T-helper 2 cell treated with Interferon-gamma antibody and Interleukin-4, amounts not matched to agents 5 μg/mL and 100 μg/mL, for 36 hours (primary cell): Measurements from ENCODE around the gene ASXL2.

Experiments
- DNase-seq: peaks from one replicate; pipeline ENCODE4 v3.0.0; 2021; ENCODE audit warnings: low spot score
- H3K27ac Mint-ChIP-seq: one replicate; pipeline ENCODE4 v1.8.0; 2021; ENCODE audit warnings: mild to moderate bottlenecking, mixed read lengths
- H3K27me3 Mint-ChIP-seq: one replicate; pipeline ENCODE4 v1.8.0; 2021; ENCODE audit warnings: low read depth, mixed read lengths
- H3K36me3 Mint-ChIP-seq: one replicate; pipeline ENCODE4 v1.8.0; 2021; ENCODE audit warnings: low read depth, mixed read lengths
- H3K4me1 Mint-ChIP-seq: one replicate; pipeline ENCODE4 v1.8.0; 2021; ENCODE audit warnings: low read depth, mixed read lengths
- H3K4me3 Mint-ChIP-seq: one replicate; pipeline ENCODE4 v1.8.0; 2022; ENCODE audit warnings: mild to moderate bottlenecking, moderate library complexity, mixed read lengths
- H3K9me3 Mint-ChIP-seq: one replicate; pipeline ENCODE4 v1.8.0; 2021; ENCODE audit warnings: mixed read lengths

Gene ASXL2

GRCh38 chr2:25738383-25739343, 139.6 kb downstream of the ASXL2 start:
- H3K9me3 Mint-ChIP-seq: no peaks in the 10 kb centered on the region
- no peak for DNase-seq
- H3K4me1 Mint-ChIP-seq: peaks cover 18% of the 10 kb centered on the region
- H3K4me3 Mint-ChIP-seq: no peak overlapping the region
- no peaks in the 10 kb centered on the region for H3K27me3 Mint-ChIP-seq
- H3K36me3 Mint-ChIP-seq: peaks cover 40% of the 10 kb centered on the region
- no peak overlapping the region for H3K27ac Mint-ChIP-seq

GRCh38 chr2:25736899-25737515, 141.3 kb downstream of the ASXL2 start:
- H3K27me3 Mint-ChIP-seq: no peaks in the 10 kb centered on the region
- DNase-seq: no peak
- no peak overlapping the region for H3K4me3 Mint-ChIP-seq
- peaks cover 10% of the 10 kb centered on the region for H3K4me1 Mint-ChIP-seq
- no peak overlapping the region for H3K27ac Mint-ChIP-seq
- peaks cover 24% of the 10 kb centered on the region for H3K36me3 Mint-ChIP-seq
- no peaks in the 10 kb centered on the region for H3K9me3 Mint-ChIP-seq

DNA sequence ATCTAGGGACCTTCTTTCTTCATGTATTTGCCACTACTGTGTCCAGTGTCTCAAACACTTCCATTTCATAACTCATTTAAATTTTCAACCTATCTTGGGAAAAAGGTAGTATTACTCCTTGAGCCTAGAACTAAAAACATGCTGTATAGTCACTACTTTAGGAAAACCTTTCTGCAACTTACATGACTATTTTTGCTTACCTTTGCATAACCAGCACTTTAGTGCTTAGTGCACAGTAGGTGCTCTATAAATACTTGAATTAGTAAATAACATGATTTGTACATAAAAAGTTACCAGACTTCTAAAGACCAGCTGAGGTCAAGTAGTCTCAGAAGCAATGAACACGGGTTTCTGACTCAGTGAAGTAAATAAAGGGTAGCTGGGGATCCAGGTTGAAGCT, 142.5 kb downstream of the ASXL2 start:
- no peak for DNase-seq
- Mint-ChIP-seq H3K4me1 (peaks cover 3% of the 10 kb centered on the region), H3K9me3 (no peaks in the 10 kb centered on the region), H3K4me3 (no peak overlapping the region), H3K36me3 (peaks cover 16% of the 10 kb centered on the region), H3K27ac (no peak overlapping the region), H3K27me3 (no peaks in the 10 kb centered on the region)

- H3K9me3 Mint-ChIP-seq: no peaks in the 10 kb centered on the region
- no peak for DNase-seq
- H3K4me1 Mint-ChIP-seq: no peaks in the 10 kb centered on the region
- H3K4me3 Mint-ChIP-seq: no peak overlapping the region
- peaks cover 8% of the 10 kb centered on the region for H3K27me3 Mint-ChIP-seq
- H3K27ac Mint-ChIP-seq: no peak overlapping the region
- no peaks in the 10 kb centered on the region for H3K36me3 Mint-ChIP-seq
These were observed 149.7 kb downstream of the ASXL2 start for GRCh38 chr2:25728559-25728958.

DNA sequence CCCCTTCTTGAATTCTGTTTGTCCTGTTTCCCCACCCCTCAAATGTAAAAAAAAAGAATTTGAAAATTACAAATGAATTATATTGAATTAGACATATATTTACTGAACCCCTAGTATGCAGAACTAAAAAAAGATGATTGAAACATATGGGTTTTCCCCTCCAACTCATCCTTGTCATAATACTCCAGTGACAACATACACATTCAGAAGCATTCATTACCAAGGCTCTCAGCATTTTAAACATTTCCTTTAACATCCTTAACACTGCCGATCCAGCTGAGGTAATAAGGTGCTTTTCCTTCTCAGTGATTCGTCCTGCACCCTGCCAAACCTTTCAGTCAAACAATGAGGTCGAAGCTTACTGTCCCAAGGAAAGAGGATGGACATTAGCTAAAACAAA, 151.8 kb downstream of the ASXL2 start:
- H3K9me3 Mint-ChIP-seq: no peaks in the 10 kb centered on the region
- no peaks in the 10 kb centered on the region for H3K36me3 Mint-ChIP-seq
- no peak overlapping the region for H3K27ac Mint-ChIP-seq
- H3K4me3 Mint-ChIP-seq: no peak overlapping the region
- H3K4me1 Mint-ChIP-seq: peaks cover 2% of the 10 kb centered on the region
- peaks cover 8% of the 10 kb centered on the region for H3K27me3 Mint-ChIP-seq
- DNase-seq: no peak

DNA sequence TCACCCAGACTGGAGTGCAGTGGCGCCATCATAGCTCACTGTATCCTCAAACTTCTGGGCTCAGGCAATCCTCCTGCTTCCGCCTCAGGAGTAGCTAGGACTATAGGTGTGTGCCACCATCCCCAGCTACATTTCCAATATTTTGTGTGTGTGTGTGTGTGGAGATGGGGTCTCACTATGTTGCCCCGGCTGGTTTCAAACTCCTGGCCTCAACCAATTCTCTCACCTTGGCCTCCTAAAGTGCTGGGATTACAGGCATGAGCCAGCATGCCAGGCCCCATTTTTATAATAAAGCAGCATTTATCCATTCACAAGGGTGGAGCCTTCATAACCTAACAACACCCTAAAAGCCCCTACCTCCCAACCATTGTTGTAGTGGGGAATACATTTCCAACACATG, 152.4 kb downstream of the ASXL2 start:
- no peak overlapping the region for H3K4me3 Mint-ChIP-seq
- H3K36me3 Mint-ChIP-seq: no peaks in the 10 kb centered on the region
- H3K9me3 Mint-ChIP-seq: no peaks in the 10 kb centered on the region
- H3K27me3 Mint-ChIP-seq: peaks cover 8% of the 10 kb centered on the region
- H3K27ac Mint-ChIP-seq: no peak overlapping the region
- peaks cover 3% of the 10 kb centered on the region for H3K4me1 Mint-ChIP-seq
- DNase-seq: no peak

DNA sequence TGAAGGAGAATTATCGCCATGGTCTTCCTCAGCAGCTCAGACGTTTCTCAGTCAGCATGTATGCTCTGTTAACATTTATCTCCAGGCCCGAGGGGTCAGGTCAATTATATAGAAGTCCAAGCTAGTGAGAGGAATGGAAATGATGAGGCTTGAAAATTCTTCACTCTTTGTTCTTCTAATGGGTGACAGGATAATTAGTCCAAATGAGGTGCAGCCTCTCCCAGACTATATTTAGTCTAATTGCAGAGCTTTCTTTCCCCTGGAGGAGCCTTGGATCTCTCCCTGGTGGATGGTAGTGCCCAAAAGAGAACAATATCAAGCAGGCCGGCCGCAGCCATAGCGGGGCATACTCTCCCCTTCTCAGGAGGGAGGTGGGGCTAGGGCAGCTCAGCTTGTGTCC, 153.5 kb downstream of the ASXL2 start:
- DNase-seq: no peak
- H3K36me3 Mint-ChIP-seq: no peaks in the 10 kb centered on the region
- H3K27me3 Mint-ChIP-seq: peaks cover 6% of the 10 kb centered on the region
- H3K9me3 Mint-ChIP-seq: no peaks in the 10 kb centered on the region
- H3K27ac Mint-ChIP-seq: no peak overlapping the region
- H3K4me3 Mint-ChIP-seq: no peak overlapping the region
- H3K4me1 Mint-ChIP-seq: peaks cover 3% of the 10 kb centered on the region

DNA sequence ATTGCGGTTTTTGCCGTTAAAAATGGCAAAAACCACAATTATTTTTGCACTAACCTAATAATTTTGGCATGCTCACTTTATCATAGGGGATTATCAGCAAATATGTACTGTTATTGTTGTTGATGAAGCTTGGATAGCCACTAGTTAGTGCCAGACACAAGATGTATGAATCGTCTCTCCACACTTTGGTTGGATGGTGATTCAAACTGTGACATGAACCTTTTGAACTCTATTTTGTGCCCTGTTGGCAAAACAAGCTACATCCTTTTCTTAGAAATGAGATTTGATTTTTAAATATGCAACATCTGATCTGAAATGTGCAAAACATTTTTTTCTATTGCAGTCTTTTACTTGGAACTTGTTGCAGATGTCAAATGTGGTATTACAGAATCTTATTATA, 156.1 kb downstream of the ASXL2 start:
- Mint-ChIP-seq H3K4me1 (peaks cover 7% of the 10 kb centered on the region), H3K9me3 (no peaks in the 10 kb centered on the region), H3K27ac (no peak overlapping the region), H3K4me3 (no peak overlapping the region), H3K27me3 (no peaks in the 10 kb centered on the region), H3K36me3 (no peaks in the 10 kb centered on the region)
- no peak for DNase-seq

DNA sequence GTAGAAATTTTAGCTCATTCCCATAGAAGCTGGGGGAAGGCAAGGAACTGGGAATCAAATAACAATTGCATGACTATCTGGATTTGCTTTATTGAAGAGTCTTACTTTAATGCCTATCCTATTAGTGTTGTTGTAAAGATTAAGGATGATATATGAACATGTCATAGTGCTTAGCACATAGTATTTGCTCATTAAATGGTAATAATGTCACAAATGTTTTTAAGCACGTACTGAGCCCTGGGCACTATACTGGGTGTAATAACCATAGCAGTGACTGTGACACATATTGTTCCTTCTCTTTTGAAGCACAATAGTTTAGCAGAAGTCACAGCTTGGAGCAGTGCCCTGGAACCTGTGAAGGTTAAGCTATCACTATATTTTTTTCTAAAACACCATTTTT, 157.7 kb downstream of the ASXL2 start:
- DNase-seq: no peak
- H3K4me3 Mint-ChIP-seq: no peak overlapping the region
- peaks cover 7% of the 10 kb centered on the region for H3K4me1 Mint-ChIP-seq
- H3K27me3 Mint-ChIP-seq: no peaks in the 10 kb centered on the region
- H3K36me3 Mint-ChIP-seq: no peaks in the 10 kb centered on the region
- no peak overlapping the region for H3K27ac Mint-ChIP-seq
- no peaks in the 10 kb centered on the region for H3K9me3 Mint-ChIP-seq

DNA sequence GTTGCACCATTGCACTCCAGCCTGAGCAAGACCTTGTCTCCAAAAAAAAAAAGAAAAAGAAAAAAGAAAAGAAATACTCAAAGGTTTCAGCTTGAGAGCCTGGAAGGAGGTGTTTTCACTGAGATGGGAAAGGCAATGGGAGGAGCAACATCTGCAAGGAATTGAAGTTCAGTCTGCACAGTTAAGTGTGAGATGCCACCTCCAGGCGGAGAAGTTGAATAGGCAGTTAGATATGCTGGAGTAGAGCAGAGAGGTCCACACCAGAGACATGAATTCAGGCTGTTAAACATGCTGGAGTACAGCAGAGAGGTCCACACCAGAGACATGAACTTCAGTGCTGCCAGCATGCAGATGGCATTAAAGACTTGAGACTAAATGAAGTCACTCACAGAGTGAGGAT, 163.5 kb downstream of the ASXL2 start:
- Mint-ChIP-seq H3K4me1 (peaks cover 16% of the 10 kb centered on the region), H3K36me3 (no peaks in the 10 kb centered on the region), H3K9me3 (no peaks in the 10 kb centered on the region), H3K4me3 (no peak overlapping the region), H3K27ac (no peak overlapping the region), H3K27me3 (peaks cover 11% of the 10 kb centered on the region)
- no peak for DNase-seq

DNA sequence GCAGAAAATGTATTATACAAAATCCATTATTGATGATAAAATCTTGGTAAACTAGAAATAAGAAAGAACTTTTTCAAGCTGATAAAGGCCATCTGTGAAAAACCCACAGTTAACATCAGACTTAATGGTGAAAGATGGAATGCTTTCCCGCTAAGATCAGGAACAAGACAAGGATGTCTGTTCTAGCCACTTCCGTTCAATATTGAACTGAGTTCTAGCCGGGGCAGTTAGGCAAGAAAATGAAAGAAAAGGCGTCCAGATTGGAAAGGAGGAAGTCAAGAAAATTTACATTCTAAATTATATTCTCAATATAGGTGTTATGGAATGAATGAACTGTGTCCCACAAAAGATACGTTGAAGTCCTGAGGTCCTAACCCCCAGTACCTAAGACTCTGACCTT, 165.8 kb downstream of the ASXL2 start:
- no peak for DNase-seq
- H3K4me1 Mint-ChIP-seq: peaks cover 12% of the 10 kb centered on the region
- no peak overlapping the region for H3K4me3 Mint-ChIP-seq
- H3K27me3 Mint-ChIP-seq: peaks cover 11% of the 10 kb centered on the region
- no peaks in the 10 kb centered on the region for H3K9me3 Mint-ChIP-seq
- H3K36me3 Mint-ChIP-seq: no peaks in the 10 kb centered on the region
- no peak overlapping the region for H3K27ac Mint-ChIP-seq

DNA sequence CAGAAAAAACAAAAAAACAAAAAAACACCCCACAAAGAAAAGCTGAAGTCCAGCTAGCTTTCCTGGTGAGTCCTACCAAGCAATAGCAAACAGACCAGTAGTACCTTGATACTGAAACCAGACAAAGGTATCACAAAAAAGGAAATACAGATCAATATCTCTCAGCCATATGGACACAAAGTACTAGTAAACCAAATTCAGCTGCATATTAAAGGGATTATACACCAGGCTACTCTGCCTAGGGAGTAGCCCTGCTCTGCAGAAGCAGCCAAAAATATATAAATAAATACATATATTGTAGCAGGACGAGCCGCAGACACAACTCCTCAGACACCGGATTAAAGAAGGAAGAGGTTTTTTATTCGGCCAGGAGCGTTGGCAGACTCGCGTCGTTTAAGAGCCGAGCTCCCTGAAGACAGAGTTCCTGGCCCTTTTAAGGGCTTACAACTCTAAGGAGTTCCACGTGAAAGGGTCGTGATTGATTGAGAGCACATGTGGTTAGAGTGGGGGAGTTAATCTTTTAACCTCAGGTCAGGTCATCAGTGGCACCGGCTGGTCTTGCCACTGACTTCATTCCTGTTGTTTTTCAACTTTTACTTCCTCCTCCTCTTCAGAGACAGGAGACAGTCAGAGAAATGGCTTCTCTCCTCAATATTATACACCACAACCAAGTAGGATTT, 166.5 kb downstream of the ASXL2 start:
- H3K9me3 Mint-ChIP-seq: no peaks in the 10 kb centered on the region
- peak overlapping the region; percentile 71 for H3K4me3 Mint-ChIP-seq
- H3K36me3 Mint-ChIP-seq: no peaks in the 10 kb centered on the region
- no peak for DNase-seq
- peaks cover 11% of the 10 kb centered on the region for H3K27me3 Mint-ChIP-seq
- peaks cover 12% of the 10 kb centered on the region for H3K4me1 Mint-ChIP-seq
- no peak overlapping the region for H3K27ac Mint-ChIP-seq

GRCh38 chr2:25710750-25711149, 167.5 kb downstream of the ASXL2 start:
- H3K4me3 Mint-ChIP-seq: no peak overlapping the region
- H3K27me3 Mint-ChIP-seq: peaks cover 11% of the 10 kb centered on the region
- peak overlapping the region; percentile 1 for H3K27ac Mint-ChIP-seq
- H3K36me3 Mint-ChIP-seq: no peaks in the 10 kb centered on the region
- H3K9me3 Mint-ChIP-seq: no peaks in the 10 kb centered on the region
- peaks cover 12% of the 10 kb centered on the region for H3K4me1 Mint-ChIP-seq
- DNase-seq: no peak

GRCh38 chr2:25709349-25709748, 168.9 kb downstream of the ASXL2 start:
- H3K9me3 Mint-ChIP-seq: no peaks in the 10 kb centered on the region
- no peaks in the 10 kb centered on the region for H3K36me3 Mint-ChIP-seq
- H3K4me1 Mint-ChIP-seq: peaks cover 12% of the 10 kb centered on the region
- H3K27ac Mint-ChIP-seq: no peak overlapping the region
- H3K27me3 Mint-ChIP-seq: peaks cover 8% of the 10 kb centered on the region
- DNase-seq: no peak
- H3K4me3 Mint-ChIP-seq: no peak overlapping the region
